HepG2 (cell line): ENCODE measurements around the gene MRLN. TPM values are rescaled to one million over a fixed set of nuclear protein-coding genes. Genes with fewer than 3 reads are reported as not detected.

Source experiments
- ASH2L ChIP-seq: fragments of 300-600, 200-600 bp; sonication (generic); IDR thresholded peaks from 2 replicates; pipeline ENCODE4 v1.7.0; 2017; ENCODE audit warnings: low read depth, mild to moderate bottlenecking, moderate library complexity, mixed read lengths, low read length; ENCODE audit not compliant: insufficient read length
- MLLT10 ChIP-seq: sonication (generic); formaldehyde crosslinking; IDR thresholded peaks from 2 replicates; pipeline ENCODE4 v1.4.0; 2020; ENCODE audit warnings: missing genetic modification reagents
- POLR2G ChIP-seq: fragments of 200-400 bp; formaldehyde crosslinking; IDR thresholded peaks from 2 replicates; pipeline ENCODE4 v1.6.1; 2018; ENCODE audit warnings: mild to moderate bottlenecking, low read depth, low read length, moderate library complexity
- RORA ChIP-seq: sonication (generic); formaldehyde crosslinking; IDR thresholded peaks from 2 replicates; pipeline ENCODE4 v1.5.0; 2020; ENCODE audit warnings: mild to moderate bottlenecking, missing genetic modification reagents, moderate library complexity
- THAP8 ChIP-seq: sonication (generic); formaldehyde crosslinking; IDR thresholded peaks from 2 replicates; pipeline ENCODE4 v1.5.1; 2020; ENCODE audit warnings: missing genetic modification reagents, mild to moderate bottlenecking, borderline replicate concordance
- ZMYM3 ChIP-seq: sonication (generic); formaldehyde crosslinking; IDR thresholded peaks from 2 replicates; pipeline ENCODE4 v1.5.1; 2020; ENCODE audit warnings: mild to moderate bottlenecking, missing genetic modification reagents
- polyA plus RNA-seq, 8 experiments: library from polyadenylated mRNA; depleted of rRNA in 3 of 8; stranded (reverse) in 7 of 8; unstranded in 1 of 8; fragments of >200 nt; fragmentation: Illumina TruSeq in 4 of 8; extraction: Trizol in 4 of 8; gene quantifications; 2 replicates each; pipeline versions ENCODE4 v1.2.1 to v1.2.3, GENCODE V29; 2011 to 2016; ENCODE audit warnings: low read depth in 4 of 8, missing spikeins in 1 of 8, mixed read lengths in 1 of 8; ENCODE audit not compliant: insufficient read depth in 1 of 8
- total RNA-seq, 5 experiments: library from RNA; depleted of rRNA; stranded (reverse); fragments of >200 nt; fragmentation: Illumina TruSeq; extraction: Trizol; gene quantifications; 2 replicates each; pipeline ENCODE4 v1.2.3, GENCODE V29; 2016; ENCODE audit warnings: low read depth in 1 of 5
- TF ChIP-seq, protein P1 (sequence below): sonication (generic); IDR thresholded peaks from 2 replicates; pipeline ENCODE4 v1.6.1; 2016; ENCODE audit warnings: low read depth, borderline replicate concordance
- TF ChIP-seq, protein P2 (sequence below): sonication (generic); formaldehyde crosslinking; IDR thresholded peaks from 2 replicates; pipeline ENCODE4 v1.8.1; 2023; ENCODE audit warnings: mild to moderate bottlenecking, missing genetic modification reagents

Gene MRLN
- total and polyA plus RNA-seq, 2 of the 13 experiments (the other 11 are each of a cell fraction or from before 2014, with no cell fraction given): not detected

DNA sequence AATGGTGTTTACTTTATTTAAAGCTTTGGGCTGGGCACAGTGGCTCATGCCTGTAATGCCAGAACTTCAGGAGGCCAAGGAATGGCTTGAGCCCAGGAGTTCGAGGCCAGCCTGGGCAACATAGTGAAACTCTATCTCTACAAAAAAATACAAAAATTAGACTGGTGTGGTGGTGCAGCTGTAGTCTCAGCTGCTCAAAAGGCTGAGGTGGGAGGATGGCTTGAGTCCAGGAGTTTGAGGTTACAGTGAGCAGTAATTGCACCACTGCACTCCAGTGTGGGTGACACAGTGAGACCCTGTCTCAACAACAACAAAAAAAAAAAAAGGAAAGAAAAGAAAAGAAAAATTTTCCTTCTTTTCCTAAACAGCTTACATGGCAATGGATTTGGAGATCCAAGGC lies 65.6 kb downstream of the MRLN start (continued):
- TF ChIP-seq, protein P1, sequence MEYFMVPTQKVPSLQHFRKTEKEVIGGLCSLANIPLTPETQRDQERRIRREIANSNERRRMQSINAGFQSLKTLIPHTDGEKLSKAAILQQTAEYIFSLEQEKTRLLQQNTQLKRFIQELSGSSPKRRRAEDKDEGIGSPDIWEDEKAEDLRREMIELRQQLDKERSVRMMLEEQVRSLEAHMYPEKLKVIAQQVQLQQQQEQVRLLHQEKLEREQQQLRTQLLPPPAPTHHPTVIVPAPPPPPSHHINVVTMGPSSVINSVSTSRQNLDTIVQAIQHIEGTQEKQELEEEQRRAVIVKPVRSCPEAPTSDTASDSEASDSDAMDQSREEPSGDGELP: no peak
- TF ChIP-seq MLLT10 (CRISPR knock-in tag) (no peak), THAP8 (CRISPR knock-in tag) (no peak), RORA (no peak), ASH2L (no peak), POLR2G (no peak), ZMYM3 (CRISPR knock-in tag) (no peak)
- TF ChIP-seq, protein P2, sequence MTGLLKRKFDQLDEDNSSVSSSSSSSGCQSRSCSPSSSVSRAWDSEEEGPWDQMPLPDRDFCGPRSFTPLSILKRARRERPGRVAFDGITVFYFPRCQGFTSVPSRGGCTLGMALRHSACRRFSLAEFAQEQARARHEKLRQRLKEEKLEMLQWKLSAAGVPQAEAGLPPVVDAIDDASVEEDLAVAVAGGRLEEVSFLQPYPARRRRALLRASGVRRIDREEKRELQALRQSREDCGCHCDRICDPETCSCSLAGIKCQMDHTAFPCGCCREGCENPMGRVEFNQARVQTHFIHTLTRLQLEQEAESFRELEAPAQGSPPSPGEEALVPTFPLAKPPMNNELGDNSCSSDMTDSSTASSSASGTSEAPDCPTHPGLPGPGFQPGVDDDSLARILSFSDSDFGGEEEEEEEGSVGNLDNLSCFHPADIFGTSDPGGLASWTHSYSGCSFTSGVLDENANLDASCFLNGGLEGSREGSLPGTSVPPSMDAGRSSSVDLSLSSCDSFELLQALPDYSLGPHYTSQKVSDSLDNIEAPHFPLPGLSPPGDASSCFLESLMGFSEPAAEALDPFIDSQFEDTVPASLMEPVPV: no peak

Other genes starting within 250 kb of the MRLN start
- 0.07 and 0.09 TPM in 2 replicates for gene SLC16A9, start 43.6 kb downstream of the MRLN start, total RNA-seq (2016; rRNA removed; fragmentation: Illumina TruSeq; extraction: Trizol)
- gene SLC16A9, start 43.6 kb downstream of the MRLN start, polyA plus RNA-seq (2011; rRNA removed): 0.01 and 0.08 TPM in 2 replicates
- 18.3 and 34.1 TPM in 2 replicates for gene CCDC6, start 153.1 kb upstream of the MRLN start, total RNA-seq (2016; rRNA removed; fragmentation: Illumina TruSeq; extraction: Trizol)
- gene CCDC6, start 153.1 kb upstream of the MRLN start, polyA plus RNA-seq (2011; rRNA removed): 15.4 and 17.9 TPM in 2 replicates